ENCODE results near the gene RNASEH2A. TPM values are rescaled to one million over a fixed set of nuclear protein-coding genes. Genes with fewer than 3 reads are reported as not detected.

The RNASEH2A gene
- total and polyA plus RNA-seq, 2 of the 13 experiments (the other 11 are each of a cell fraction or from before 2014, with no cell fraction given): 25.1 to 35.8 TPM

GRCh38 chr19:12789904-12790619, 16.3 kb upstream of the RNASEH2A start (continued):
- peak; percentile 63; the same call in 1 of the 2 replicates for TF ChIP-seq TFDP2 (CRISPR knock-in tag; IDR thresholded peaks at IDR 0.05)
- TF ChIP-seq NR0B2 (CRISPR knock-in tag; IDR thresholded peaks at IDR 0.05): no peak
- no peak for TF ChIP-seq ZBTB40 (IDR thresholded peaks at IDR 0.05)
- TF ChIP-seq ZBTB40 (CRISPR knock-in tag; IDR thresholded peaks at IDR 0.05): 0 out of 2 replicates have a peak, but pooled peaks have one; percentile 49
- TF ChIP-seq ETS1 (CRISPR knock-in tag; IDR thresholded peaks at IDR 0.05): no peak
- no peak for TF ChIP-seq RNF2 (conservative IDR thresholded peaks at IDR 0.05; ENCODE audit: low read depth)
- peak; percentile 59; the same call in 1 of the 2 replicates for TF ChIP-seq ZBTB25 (CRISPR knock-in tag; IDR thresholded peaks at IDR 0.05)
- TF ChIP-seq GABPB1 (CRISPR knock-in tag; IDR thresholded peaks at IDR 0.05): peak; percentile 86
- no peak for TF ChIP-seq CREB1 (IDR thresholded peaks at IDR 0.05)
- TF ChIP-seq CREB1 (CRISPR knock-in tag; IDR thresholded peaks at IDR 0.05): no peak
- TF ChIP-seq ELF1 (CRISPR knock-in tag; IDR thresholded peaks at IDR 0.05): 0 out of 2 replicates have a peak, but pooled peaks have one; percentile 28
- peak; percentile 62; the same call in 1 of the 2 replicates for TF ChIP-seq ZKSCAN8 (CRISPR knock-in tag; IDR thresholded peaks at IDR 0.05; ENCODE audit: borderline replicate concordance)
- no peak for TF ChIP-seq ATAD3A (CRISPR knock-in tag; IDR thresholded peaks at IDR 0.05)
- no peak for TF ChIP-seq ZNF382 (CRISPR knock-in tag; IDR thresholded peaks at IDR 0.05; ENCODE audit: borderline replicate concordance)
